SK-N-MC (cell line): ENCODE data around the gene OR1F1.

Experiments used
- EZH2 ChIP-seq: fragments of 200-600 bp; sonication (generic); IDR thresholded peaks from one replicate; pipeline ENCODE4 v1.6.1; 2017; ENCODE audit warnings: antibody characterized with exemption
- FOXP2 ChIP-seq: optimal IDR thresholded peaks from 2 replicates; pipeline ENCODE3; 2011; ENCODE audit warnings: mild to moderate bottlenecking, moderate library complexity; ENCODE audit not compliant: insufficient read depth; ENCODE audit errors: extremely low read length, control extremely low read depth
- POLR2AphosphoS5 ChIP-seq: IDR thresholded peaks from 2 replicates; pipeline ENCODE4 v1.6.1; 2012; ENCODE audit warnings: mild to moderate bottlenecking, low read depth, low read length, borderline replicate concordance

DNA sequence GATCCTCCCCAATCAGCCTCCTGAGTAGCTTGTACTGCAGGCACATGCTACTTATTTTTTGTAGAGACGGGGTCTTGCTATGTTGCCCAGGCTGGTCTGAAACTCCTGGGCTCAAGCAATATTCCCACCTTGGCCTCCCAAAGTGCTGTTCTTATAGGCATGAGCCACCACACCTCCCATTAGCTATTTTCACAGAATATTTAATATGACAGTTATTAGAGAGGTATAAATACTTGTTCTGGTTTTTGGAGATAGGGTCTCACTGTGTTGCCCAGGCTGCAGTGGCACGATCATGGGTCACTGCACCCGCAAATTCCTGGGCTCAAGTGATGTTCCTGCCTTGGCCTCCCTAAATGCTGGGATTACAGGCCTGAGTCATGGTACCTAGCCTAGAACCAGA lies 32.0 kb upstream of the OR1F1 start:
- no peak for TF ChIP-seq EZH2
- no peak for TF ChIP-seq POLR2AphosphoS5
- TF ChIP-seq FOXP2, result no peak
